WTC11 (cell line): ENCODE measurements around the gene ARMC8. TPM values are rescaled to one million over a fixed set of nuclear protein-coding genes. Genes with fewer than 3 reads are reported as not detected.

Experiments
- ATAC-seq: fragments of 200-7000 bp; cut with Tn5 transposase; 2 replicates; pipeline ENCODE4 v1.10.0; 2021; ENCODE audit warnings: mild to moderate bottlenecking, moderate library complexity
- CTCF ChIA-PET: fragments of 300-600 bp; sonication (Branson Sonifier 250); formaldehyde crosslinking; loops from one replicate; lab custom pipeline; 2021; ENCODE audit warnings: antibody characterized with exemption; lab: Charles Lee
- POLR2A ChIA-PET: fragments of 350-600 bp; sonication (Branson Sonifier 250); formaldehyde crosslinking; loops from one replicate; lab custom pipeline; 2021; ENCODE audit warnings: antibody characterized with exemption; lab: Charles Lee
- DNase-seq: peaks from one replicate; pipeline ENCODE4 v3.0.0; 2021; ENCODE audit warnings: low spot score
- H3K27ac Mint-ChIP-seq: 2 replicates; pipeline ENCODE4 v1.8.0; 2021; ENCODE audit warnings: mixed read lengths
- H3K27me3 Mint-ChIP-seq: 2 replicates; pipeline ENCODE4 v1.8.0; 2021; ENCODE audit warnings: low read depth, mild to moderate bottlenecking, moderate library complexity, mixed read lengths
- H3K36me3 Mint-ChIP-seq: 2 replicates; pipeline ENCODE4 v1.8.0; 2021; ENCODE audit warnings: mixed read lengths
- H3K4me1 Mint-ChIP-seq: 2 replicates; pipeline ENCODE4 v1.8.0; 2022; ENCODE audit warnings: mixed read lengths
- H3K4me3 Mint-ChIP-seq: 2 replicates; pipeline ENCODE4 v1.8.0; 2021; ENCODE audit warnings: mild to moderate bottlenecking, moderate library complexity, mixed read lengths
- H3K9me3 Mint-ChIP-seq: 2 replicates; pipeline ENCODE4 v1.8.0; 2021; ENCODE audit warnings: mixed read lengths
- CREM ChIP-seq: sonication (generic); formaldehyde crosslinking; IDR thresholded peaks from 2 replicates; pipeline ENCODE4 v1.8.1; 2022; ENCODE audit warnings: mild to moderate bottlenecking, missing genetic modification reagents, moderate library complexity
- ESRRA ChIP-seq: sonication (generic); formaldehyde crosslinking; IDR thresholded peaks from 2 replicates; pipeline ENCODE4 v1.8.1; 2022; ENCODE audit warnings: mild to moderate bottlenecking, missing genetic modification reagents, borderline replicate concordance
- ETV6 ChIP-seq: sonication (generic); formaldehyde crosslinking; IDR thresholded peaks from 2 replicates; pipeline ENCODE4 v1.8.1; 2022; ENCODE audit warnings: mild to moderate bottlenecking, missing genetic modification reagents
- FOXP1 ChIP-seq: sonication (generic); formaldehyde crosslinking; IDR thresholded peaks from 2 replicates; pipeline ENCODE4 v1.8.0; 2022; ENCODE audit warnings: missing genetic modification reagents, mild to moderate bottlenecking, moderate library complexity, borderline replicate concordance
- GABPB1 ChIP-seq: sonication (generic); formaldehyde crosslinking; IDR thresholded peaks from 2 replicates; pipeline ENCODE4 v1.8.1; 2023; ENCODE audit warnings: mild to moderate bottlenecking, missing genetic modification reagents
- MYBL2 ChIP-seq: sonication (generic); formaldehyde crosslinking; IDR thresholded peaks from 2 replicates; pipeline ENCODE4 v1.8.1; 2023; ENCODE audit warnings: mild to moderate bottlenecking, moderate library complexity, missing genetic modification reagents
- SOX15 ChIP-seq: fragments of 250-450 bp; sonication (Bioruptor Pico); IDR thresholded peaks from 2 replicates; pipeline ENCODE4 v1.9.0; 2021; ENCODE audit warnings: mild to moderate bottlenecking
- TEAD1 ChIP-seq: sonication (generic); formaldehyde crosslinking; IDR thresholded peaks from 2 replicates; pipeline ENCODE4 v1.8.0; 2022; ENCODE audit warnings: mild to moderate bottlenecking, missing genetic modification reagents
- ZNF423 ChIP-seq: fragments of 250-450 bp; sonication (Bioruptor Pico); IDR thresholded peaks from 2 replicates; pipeline ENCODE4 v2.1.2; 2022; ENCODE audit warnings: mild to moderate bottlenecking, moderate library complexity
- total RNA-seq: library from RNA; stranded (reverse); gene quantifications from 3 replicates; pipeline ENCODE4 v1.2.3, GENCODE V29; 2021
- TF ChIP-seq, protein P1 (sequence below): sonication (generic); formaldehyde crosslinking; IDR thresholded peaks from 2 replicates; pipeline ENCODE4 v1.8.1; 2023; ENCODE audit warnings: mild to moderate bottlenecking, missing genetic modification reagents, borderline replicate concordance
- TF ChIP-seq, protein P2 (sequence below): sonication (generic); formaldehyde crosslinking; IDR thresholded peaks from 2 replicates; pipeline ENCODE4 v1.8.1; 2022; ENCODE audit warnings: low read depth, missing genetic modification reagents, borderline replicate concordance
- TF ChIP-seq, protein P3 (sequence below): sonication (generic); formaldehyde crosslinking; IDR thresholded peaks from 2 replicates; pipeline ENCODE4 v1.8.1; 2022; ENCODE audit warnings: mild to moderate bottlenecking, missing genetic modification reagents, moderate library complexity, borderline replicate concordance
- TF ChIP-seq, protein P4 (sequence below): sonication (generic); formaldehyde crosslinking; conservative IDR thresholded peaks from 2 replicates; pipeline ENCODE4 v1.8.1; 2023; ENCODE audit warnings: mild to moderate bottlenecking, low read depth, missing genetic modification reagents, moderate library complexity
- TF ChIP-seq, protein P5 (sequence below): fragments of 250-450 bp; sonication (Bioruptor Pico); IDR thresholded peaks from 2 replicates; pipeline ENCODE4 v1.9.0; 2021; ENCODE audit warnings: mild to moderate bottlenecking, borderline replicate concordance
- TF ChIP-seq, protein P6 (sequence below): fragments of 250-450 bp; sonication (Bioruptor Pico); IDR thresholded peaks from 2 replicates; pipeline ENCODE4 v1.9.0; 2021; ENCODE audit warnings: mild to moderate bottlenecking
- TF ChIP-seq, protein P7 (sequence below): sonication (generic); formaldehyde crosslinking; IDR thresholded peaks from 2 replicates; pipeline ENCODE4 v1.8.0; 2022; ENCODE audit warnings: mild to moderate bottlenecking, missing genetic modification reagents
- TF ChIP-seq, protein P8 (sequence below): sonication (generic); formaldehyde crosslinking; IDR thresholded peaks from 2 replicates; pipeline ENCODE4 v1.8.1; 2022; ENCODE audit warnings: low read depth, mild to moderate bottlenecking, moderate library complexity, missing genetic modification reagents, borderline replicate concordance

ARMC8 gene
- total RNA-seq, 1 experiment from 2014 or later, result 44.9 TPM

DNA sequence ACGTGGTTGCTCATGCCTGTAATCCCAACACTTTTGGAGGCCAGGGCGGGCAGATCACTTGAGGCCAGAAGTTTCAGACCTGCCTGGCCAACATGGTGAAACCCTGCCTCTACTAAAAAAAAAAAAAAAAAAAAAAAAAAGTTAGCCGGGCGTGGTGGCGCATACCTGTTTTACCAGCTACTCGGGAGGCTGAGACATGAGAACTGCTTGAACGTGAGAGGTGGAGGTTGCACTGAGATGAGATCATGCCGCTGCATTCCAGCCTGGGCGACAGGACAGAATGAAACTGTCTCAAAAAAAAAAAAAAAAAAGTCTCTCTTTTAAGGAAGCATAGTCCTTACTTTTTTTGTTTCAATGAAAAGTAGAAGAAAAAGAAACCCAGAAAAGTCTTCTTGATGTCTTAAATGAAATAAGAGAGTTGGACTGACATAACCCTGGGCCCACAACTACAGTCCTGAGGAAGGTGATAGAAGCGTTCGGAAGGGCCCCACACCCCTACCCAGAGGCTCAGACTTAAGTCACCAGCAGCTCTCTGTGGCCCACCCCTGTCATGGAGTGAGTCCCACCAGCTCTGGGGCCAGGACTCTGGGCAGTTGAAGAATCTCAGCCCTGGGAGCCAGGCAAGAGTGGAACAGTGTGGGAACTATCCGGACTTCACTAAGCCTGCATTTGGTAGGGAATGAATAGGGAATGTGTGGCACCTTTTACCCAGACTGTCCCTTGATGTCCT lies 139.9 kb downstream of the ARMC8 start:
- CTCF ChIA-PET, result interaction anchor here (0.6 to 1.4 kb wide), 5 partner anchors 9 to 86 kb away, joined by 3 to 5 read pairs (median 3); no protein-coding TSS in a partner anchor
- H3K27me3 Mint-ChIP-seq, result no peaks in the 10 kb centered on the region
- DNase-seq, result no peak
- H3K4me1 Mint-ChIP-seq, result peaks cover 20% of the 10 kb centered on the region
- H3K27ac Mint-ChIP-seq, result no peak overlapping the region
- no peaks in the 10 kb centered on the region for H3K36me3 Mint-ChIP-seq
- ATAC-seq, result no peak
- H3K4me3 Mint-ChIP-seq, result no peak overlapping the region
- no peaks in the 10 kb centered on the region for H3K9me3 Mint-ChIP-seq
- POLR2A ChIA-PET, result interaction anchor here (0.6 kb wide), 1 partner anchor 918 kb away, joined by 4 read pairs; no protein-coding TSS in a partner anchor
- TF ChIP-seq, protein P1, sequence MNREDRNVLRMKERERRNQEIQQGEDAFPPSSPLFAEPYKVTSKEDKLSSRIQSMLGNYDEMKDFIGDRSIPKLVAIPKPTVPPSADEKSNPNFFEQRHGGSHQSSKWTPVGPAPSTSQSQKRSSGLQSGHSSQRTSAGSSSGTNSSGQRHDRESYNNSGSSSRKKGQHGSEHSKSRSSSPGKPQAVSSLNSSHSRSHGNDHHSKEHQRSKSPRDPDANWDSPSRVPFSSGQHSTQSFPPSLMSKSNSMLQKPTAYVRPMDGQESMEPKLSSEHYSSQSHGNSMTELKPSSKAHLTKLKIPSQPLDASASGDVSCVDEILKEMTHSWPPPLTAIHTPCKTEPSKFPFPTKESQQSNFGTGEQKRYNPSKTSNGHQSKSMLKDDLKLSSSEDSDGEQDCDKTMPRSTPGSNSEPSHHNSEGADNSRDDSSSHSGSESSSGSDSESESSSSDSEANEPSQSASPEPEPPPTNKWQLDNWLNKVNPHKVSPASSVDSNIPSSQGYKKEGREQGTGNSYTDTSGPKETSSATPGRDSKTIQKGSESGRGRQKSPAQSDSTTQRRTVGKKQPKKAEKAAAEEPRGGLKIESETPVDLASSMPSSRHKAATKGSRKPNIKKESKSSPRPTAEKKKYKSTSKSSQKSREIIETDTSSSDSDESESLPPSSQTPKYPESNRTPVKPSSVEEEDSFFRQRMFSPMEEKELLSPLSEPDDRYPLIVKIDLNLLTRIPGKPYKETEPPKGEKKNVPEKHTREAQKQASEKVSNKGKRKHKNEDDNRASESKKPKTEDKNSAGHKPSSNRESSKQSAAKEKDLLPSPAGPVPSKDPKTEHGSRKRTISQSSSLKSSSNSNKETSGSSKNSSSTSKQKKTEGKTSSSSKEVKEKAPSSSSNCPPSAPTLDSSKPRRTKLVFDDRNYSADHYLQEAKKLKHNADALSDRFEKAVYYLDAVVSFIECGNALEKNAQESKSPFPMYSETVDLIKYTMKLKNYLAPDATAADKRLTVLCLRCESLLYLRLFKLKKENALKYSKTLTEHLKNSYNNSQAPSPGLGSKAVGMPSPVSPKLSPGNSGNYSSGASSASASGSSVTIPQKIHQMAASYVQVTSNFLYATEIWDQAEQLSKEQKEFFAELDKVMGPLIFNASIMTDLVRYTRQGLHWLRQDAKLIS (CRISPR knock-in tag), result no peak
- TF ChIP-seq, protein P2, sequence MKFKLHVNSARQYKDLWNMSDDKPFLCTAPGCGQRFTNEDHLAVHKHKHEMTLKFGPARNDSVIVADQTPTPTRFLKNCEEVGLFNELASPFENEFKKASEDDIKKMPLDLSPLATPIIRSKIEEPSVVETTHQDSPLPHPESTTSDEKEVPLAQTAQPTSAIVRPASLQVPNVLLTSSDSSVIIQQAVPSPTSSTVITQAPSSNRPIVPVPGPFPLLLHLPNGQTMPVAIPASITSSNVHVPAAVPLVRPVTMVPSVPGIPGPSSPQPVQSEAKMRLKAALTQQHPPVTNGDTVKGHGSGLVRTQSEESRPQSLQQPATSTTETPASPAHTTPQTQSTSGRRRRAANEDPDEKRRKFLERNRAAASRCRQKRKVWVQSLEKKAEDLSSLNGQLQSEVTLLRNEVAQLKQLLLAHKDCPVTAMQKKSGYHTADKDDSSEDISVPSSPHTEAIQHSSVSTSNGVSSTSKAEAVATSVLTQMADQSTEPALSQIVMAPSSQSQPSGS, result no peak
- no peak for TF ChIP-seq CREM (CRISPR knock-in tag)
- TF ChIP-seq MYBL2 (CRISPR knock-in tag), result no peak
- TF ChIP-seq, protein P3, sequence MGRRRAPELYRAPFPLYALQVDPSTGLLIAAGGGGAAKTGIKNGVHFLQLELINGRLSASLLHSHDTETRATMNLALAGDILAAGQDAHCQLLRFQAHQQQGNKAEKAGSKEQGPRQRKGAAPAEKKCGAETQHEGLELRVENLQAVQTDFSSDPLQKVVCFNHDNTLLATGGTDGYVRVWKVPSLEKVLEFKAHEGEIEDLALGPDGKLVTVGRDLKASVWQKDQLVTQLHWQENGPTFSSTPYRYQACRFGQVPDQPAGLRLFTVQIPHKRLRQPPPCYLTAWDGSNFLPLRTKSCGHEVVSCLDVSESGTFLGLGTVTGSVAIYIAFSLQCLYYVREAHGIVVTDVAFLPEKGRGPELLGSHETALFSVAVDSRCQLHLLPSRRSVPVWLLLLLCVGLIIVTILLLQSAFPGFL (CRISPR knock-in tag), result no peak
- TF ChIP-seq SOX15, result no peak
- TF ChIP-seq FOXP1, result no peak
- TF ChIP-seq, protein P4, sequence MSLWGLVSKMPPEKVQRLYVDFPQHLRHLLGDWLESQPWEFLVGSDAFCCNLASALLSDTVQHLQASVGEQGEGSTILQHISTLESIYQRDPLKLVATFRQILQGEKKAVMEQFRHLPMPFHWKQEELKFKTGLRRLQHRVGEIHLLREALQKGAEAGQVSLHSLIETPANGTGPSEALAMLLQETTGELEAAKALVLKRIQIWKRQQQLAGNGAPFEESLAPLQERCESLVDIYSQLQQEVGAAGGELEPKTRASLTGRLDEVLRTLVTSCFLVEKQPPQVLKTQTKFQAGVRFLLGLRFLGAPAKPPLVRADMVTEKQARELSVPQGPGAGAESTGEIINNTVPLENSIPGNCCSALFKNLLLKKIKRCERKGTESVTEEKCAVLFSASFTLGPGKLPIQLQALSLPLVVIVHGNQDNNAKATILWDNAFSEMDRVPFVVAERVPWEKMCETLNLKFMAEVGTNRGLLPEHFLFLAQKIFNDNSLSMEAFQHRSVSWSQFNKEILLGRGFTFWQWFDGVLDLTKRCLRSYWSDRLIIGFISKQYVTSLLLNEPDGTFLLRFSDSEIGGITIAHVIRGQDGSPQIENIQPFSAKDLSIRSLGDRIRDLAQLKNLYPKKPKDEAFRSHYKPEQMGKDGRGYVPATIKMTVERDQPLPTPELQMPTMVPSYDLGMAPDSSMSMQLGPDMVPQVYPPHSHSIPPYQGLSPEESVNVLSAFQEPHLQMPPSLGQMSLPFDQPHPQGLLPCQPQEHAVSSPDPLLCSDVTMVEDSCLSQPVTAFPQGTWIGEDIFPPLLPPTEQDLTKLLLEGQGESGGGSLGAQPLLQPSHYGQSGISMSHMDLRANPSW (CRISPR knock-in tag), result no peak
- TF ChIP-seq, protein P5, sequence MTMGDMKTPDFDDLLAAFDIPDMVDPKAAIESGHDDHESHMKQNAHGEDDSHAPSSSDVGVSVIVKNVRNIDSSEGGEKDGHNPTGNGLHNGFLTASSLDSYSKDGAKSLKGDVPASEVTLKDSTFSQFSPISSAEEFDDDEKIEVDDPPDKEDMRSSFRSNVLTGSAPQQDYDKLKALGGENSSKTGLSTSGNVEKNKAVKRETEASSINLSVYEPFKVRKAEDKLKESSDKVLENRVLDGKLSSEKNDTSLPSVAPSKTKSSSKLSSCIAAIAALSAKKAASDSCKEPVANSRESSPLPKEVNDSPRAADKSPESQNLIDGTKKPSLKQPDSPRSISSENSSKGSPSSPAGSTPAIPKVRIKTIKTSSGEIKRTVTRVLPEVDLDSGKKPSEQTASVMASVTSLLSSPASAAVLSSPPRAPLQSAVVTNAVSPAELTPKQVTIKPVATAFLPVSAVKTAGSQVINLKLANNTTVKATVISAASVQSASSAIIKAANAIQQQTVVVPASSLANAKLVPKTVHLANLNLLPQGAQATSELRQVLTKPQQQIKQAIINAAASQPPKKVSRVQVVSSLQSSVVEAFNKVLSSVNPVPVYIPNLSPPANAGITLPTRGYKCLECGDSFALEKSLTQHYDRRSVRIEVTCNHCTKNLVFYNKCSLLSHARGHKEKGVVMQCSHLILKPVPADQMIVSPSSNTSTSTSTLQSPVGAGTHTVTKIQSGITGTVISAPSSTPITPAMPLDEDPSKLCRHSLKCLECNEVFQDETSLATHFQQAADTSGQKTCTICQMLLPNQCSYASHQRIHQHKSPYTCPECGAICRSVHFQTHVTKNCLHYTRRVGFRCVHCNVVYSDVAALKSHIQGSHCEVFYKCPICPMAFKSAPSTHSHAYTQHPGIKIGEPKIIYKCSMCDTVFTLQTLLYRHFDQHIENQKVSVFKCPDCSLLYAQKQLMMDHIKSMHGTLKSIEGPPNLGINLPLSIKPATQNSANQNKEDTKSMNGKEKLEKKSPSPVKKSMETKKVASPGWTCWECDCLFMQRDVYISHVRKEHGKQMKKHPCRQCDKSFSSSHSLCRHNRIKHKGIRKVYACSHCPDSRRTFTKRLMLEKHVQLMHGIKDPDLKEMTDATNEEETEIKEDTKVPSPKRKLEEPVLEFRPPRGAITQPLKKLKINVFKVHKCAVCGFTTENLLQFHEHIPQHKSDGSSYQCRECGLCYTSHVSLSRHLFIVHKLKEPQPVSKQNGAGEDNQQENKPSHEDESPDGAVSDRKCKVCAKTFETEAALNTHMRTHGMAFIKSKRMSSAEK (CRISPR knock-in tag), result no peak
- TF ChIP-seq, protein P6, sequence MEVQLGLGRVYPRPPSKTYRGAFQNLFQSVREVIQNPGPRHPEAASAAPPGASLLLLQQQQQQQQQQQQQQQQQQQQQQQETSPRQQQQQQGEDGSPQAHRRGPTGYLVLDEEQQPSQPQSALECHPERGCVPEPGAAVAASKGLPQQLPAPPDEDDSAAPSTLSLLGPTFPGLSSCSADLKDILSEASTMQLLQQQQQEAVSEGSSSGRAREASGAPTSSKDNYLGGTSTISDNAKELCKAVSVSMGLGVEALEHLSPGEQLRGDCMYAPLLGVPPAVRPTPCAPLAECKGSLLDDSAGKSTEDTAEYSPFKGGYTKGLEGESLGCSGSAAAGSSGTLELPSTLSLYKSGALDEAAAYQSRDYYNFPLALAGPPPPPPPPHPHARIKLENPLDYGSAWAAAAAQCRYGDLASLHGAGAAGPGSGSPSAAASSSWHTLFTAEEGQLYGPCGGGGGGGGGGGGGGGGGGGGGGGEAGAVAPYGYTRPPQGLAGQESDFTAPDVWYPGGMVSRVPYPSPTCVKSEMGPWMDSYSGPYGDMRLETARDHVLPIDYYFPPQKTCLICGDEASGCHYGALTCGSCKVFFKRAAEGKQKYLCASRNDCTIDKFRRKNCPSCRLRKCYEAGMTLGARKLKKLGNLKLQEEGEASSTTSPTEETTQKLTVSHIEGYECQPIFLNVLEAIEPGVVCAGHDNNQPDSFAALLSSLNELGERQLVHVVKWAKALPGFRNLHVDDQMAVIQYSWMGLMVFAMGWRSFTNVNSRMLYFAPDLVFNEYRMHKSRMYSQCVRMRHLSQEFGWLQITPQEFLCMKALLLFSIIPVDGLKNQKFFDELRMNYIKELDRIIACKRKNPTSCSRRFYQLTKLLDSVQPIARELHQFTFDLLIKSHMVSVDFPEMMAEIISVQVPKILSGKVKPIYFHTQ (CRISPR knock-in tag), result no peak
- TF ChIP-seq, protein P7, sequence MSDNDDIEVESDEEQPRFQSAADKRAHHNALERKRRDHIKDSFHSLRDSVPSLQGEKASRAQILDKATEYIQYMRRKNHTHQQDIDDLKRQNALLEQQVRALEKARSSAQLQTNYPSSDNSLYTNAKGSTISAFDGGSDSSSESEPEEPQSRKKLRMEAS, result no peak
- TF ChIP-seq ZNF423, result no peak
- TF ChIP-seq, protein P8, sequence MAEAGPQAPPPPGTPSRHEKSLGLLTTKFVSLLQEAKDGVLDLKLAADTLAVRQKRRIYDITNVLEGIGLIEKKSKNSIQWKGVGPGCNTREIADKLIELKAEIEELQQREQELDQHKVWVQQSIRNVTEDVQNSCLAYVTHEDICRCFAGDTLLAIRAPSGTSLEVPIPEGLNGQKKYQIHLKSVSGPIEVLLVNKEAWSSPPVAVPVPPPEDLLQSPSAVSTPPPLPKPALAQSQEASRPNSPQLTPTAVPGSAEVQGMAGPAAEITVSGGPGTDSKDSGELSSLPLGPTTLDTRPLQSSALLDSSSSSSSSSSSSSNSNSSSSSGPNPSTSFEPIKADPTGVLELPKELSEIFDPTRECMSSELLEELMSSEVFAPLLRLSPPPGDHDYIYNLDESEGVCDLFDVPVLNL (CRISPR knock-in tag), result no peak
- TF ChIP-seq ETV6 (CRISPR knock-in tag), result no peak
- TF ChIP-seq GABPB1, result no peak
- TF ChIP-seq ESRRA, result no peak
- TF ChIP-seq TEAD1 (CRISPR knock-in tag), result no peak
